ENCODE measurements around the gene LRRC23.
"Not testable (repeated sequence)": the region's sequence is repeated elsewhere in the genome, so short reads cannot be mapped to it uniquely, and the experiment has no call there.

Gene LRRC23

DNA sequence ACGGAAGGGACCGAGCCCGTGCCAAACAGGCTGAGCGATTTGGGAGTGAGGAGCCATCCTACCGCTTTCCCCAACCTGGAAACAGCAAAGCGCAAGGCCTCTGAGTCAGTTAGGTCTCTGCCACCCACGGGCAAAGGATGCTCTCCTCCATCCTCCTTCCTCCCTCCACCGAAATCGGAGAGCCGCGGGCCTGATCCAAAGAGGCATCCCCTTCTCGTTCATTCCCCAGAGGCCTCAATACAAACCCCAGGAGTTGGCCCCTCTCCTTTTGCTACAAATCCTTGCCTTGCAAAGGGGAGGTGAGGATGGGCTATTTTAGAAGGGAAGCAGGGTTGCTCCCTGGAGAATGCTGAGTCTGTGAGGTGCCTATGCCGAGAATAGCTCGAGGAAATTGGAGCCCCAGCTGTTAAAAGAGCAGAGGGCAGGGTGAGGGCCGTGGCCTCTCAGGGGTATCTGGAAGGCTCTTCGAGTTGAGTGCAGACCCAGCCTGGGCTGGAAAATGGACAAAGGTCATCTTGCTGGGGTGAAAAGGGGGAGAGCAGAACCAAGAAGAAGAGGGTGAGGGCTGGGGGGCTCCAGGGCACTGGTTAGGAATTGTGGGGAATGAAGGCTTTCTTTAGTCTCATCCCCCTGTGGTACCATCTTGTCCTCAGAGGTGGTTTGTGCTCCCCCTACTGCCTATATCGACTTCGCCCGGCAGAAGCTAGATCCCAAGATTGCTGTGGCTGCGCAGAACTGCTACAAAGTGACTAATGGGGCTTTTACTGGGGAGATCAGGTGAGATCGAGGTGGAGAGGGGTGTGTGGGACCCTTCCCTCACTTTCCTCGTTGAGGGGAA is 36.2 kb upstream of the LRRC23 start:
- no peak for TF ChIP-seq CTCF (IDR thresholded peaks at IDR 0.05; ENCODE audit: control extremely low read depth, extremely low read depth, low read depth, missing control alignments)
- CTCF ChIA-PET: interaction anchor here (0.9 to 11.3 kb wide), 24 partner anchors 9 to 240 kb away, joined by 3 to 130 read pairs (median 8); partner anchors contain the start of genes C1RL, CDCA3, MLF2 and USP5
- POLR2A ChIA-PET: interaction anchor here (0.6 to 3.0 kb wide), 19 partner anchors 12 to 247 kb away, joined by 3 to 89 read pairs (median 7); partner anchors contain the start of genes C12orf57, CDCA3, COPS7A and ENO2
- no peak for DNase-seq (ENCODE audit: extremely low spot score)

DNA sequence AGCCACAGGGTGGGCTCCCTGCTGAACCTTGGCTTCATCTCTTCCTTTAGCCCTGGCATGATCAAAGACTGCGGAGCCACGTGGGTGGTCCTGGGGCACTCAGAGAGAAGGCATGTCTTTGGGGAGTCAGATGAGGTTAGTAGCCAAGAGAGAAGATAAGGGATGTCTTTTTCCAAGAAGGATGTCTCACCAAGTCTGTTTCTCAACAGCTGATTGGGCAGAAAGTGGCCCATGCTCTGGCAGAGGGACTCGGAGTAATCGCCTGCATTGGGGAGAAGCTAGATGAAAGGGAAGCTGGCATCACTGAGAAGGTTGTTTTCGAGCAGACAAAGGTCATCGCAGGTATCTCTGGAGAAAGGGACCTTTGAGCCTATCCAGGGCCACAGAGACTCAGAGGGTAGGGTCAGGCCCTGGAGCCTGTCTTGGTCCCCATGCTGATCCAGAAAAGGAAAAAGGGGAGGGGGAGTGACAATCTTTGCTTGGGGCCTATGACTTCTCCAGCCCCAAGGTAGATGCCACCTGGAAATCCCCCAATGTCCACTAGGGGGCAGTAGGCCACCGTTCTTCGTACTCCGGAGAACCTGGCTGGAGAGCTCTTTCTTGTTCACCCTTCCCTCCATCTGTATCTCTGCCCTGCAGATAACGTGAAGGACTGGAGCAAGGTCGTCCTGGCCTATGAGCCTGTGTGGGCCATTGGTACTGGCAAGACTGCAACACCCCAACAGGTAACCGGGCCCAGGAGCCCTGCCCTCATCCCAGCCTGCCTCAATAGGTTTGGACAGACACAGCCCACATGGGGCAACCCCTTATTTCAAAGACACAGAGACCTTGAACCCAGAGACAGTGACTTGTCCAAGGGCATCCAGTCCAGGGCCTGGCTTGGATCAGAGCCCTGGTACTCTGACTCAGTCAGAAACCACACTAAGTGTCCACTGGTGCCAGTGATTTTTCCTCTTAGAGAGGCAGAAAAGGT is 35.3 kb upstream of the LRRC23 start:
- peak; percentile 72 for DNase-seq (ENCODE audit: extremely low spot score)
- peak; percentile 82 for TF ChIP-seq CTCF (IDR thresholded peaks at IDR 0.05; ENCODE audit: control extremely low read depth, extremely low read depth, low read depth, missing control alignments)
- ChIA-PET POLR2A (interaction anchor here (0.5 to 4.8 kb wide), 9 partner anchors 17 to 693 kb away, joined by 3 to 89 read pairs (median 7); partner anchors contain the start of genes C12orf57, CDCA3 and USP5), CTCF (interaction anchor here (0.6 to 11.3 kb wide), 36 partner anchors 8 to 329 kb away, joined by 3 to 130 read pairs (median 4); partner anchors contain the start of genes C1RL, CDCA3, COPS7A and LRRC23)

GRCh38 chr12:6870304-6870703 is 34.3 kb upstream of the LRRC23 start:
- ChIA-PET CTCF (interaction anchor here (0.6 to 11.3 kb wide), 15 partner anchors 10 to 243 kb away, joined by 3 to 130 read pairs (median 9); partner anchors contain the start of genes CDCA3, COPS7A, LRRC23 and MLF2), POLR2A (interaction anchor here (4.8 kb wide), 1 partner anchor 18 kb away, joined by 46 read pairs; the partner anchor contains the start of genes CDCA3 and USP5)
- not testable (repeated sequence) for DNase-seq (ENCODE audit: extremely low spot score)

GRCh38 chr12:6871052-6871957 is 33.3 kb upstream of the LRRC23 start:
- ChIA-PET CTCF (interaction anchor here (1.2 to 11.3 kb wide), 21 partner anchors 11 to 270 kb away, joined by 3 to 130 read pairs (median 10); partner anchors contain the start of genes CDCA3, LRRC23, MLF2 and USP5), POLR2A (interaction anchor here (2.4 to 4.8 kb wide), 3 partner anchors 10 to 73 kb away, joined by 10 to 46 read pairs (median 11); partner anchors contain the start of genes C12orf57, CDCA3, RNU7-1 and USP5)
- DNase-seq (ENCODE audit: extremely low spot score): no peak
- TF ChIP-seq CTCF (IDR thresholded peaks at IDR 0.05; ENCODE audit: control extremely low read depth, extremely low read depth, low read depth, missing control alignments): no peak

GRCh38 chr12:6872073-6873048 is 32.3 kb upstream of the LRRC23 start:
- peak; percentile 86 for DNase-seq (ENCODE audit: extremely low spot score)
- CTCF ChIA-PET: interaction anchor here (0.6 to 11.3 kb wide), 64 partner anchors 10 to 333 kb away, joined by 3 to 130 read pairs (median 5); partner anchors contain the start of genes C1RL, CDCA3, LRRC23 and MLF2

More at GRCh38 chr12:6872073-6873048, 32.3 kb upstream of the LRRC23 start:
- TF ChIP-seq CTCF (IDR thresholded peaks at IDR 0.05; ENCODE audit: control extremely low read depth, extremely low read depth, low read depth, missing control alignments): peak; percentile 100
- POLR2A ChIA-PET: interaction anchor here (0.5 to 4.8 kb wide), 16 partner anchors 9 to 336 kb away, joined by 3 to 46 read pairs (median 3); partner anchors contain the start of genes C12orf57, CDCA3, RNU7-1 and USP5
